ENCODE results near the gene GIGYF2. TPM values are rescaled to one million over a fixed set of nuclear protein-coding genes. Genes with fewer than 3 reads are reported as not detected.
A peak's percentile ranks its signal among the peaks of the same experiment; 100 is the strongest.

The GIGYF2 gene
- total and polyA plus RNA-seq, 2 of the 13 experiments (the other 11 are each of a cell fraction or from before 2014, with no cell fraction given), result 44.9 to 73.5 TPM

GRCh38 chr2:232871835-232872736, 175.0 kb downstream of the GIGYF2 start (continued):
- no peak for TF ChIP-seq USF2 (IDR thresholded peaks at IDR 0.05; ENCODE audit: low read depth, low read length)
- no peak for TF ChIP-seq USF2 (CRISPR knock-in tag; IDR thresholded peaks at IDR 0.05; ENCODE audit: borderline replicate concordance)
- no peak for TF ChIP-seq TRIM24 (CRISPR knock-in tag; IDR thresholded peaks at IDR 0.05)
- TF ChIP-seq AHDC1 (CRISPR knock-in tag; IDR thresholded peaks at IDR 0.05; ENCODE audit: borderline replicate concordance), result no peak
- TF ChIP-seq ZNF331 (CRISPR knock-in tag; IDR thresholded peaks at IDR 0.05), result peak; percentile 66; the same call in 1 of the 2 replicates
- peak; percentile 85 for TF ChIP-seq ZSCAN22 (CRISPR knock-in tag; IDR thresholded peaks at IDR 0.05)
- TF ChIP-seq SALL2 (CRISPR knock-in tag; IDR thresholded peaks at IDR 0.05), result no peak
- TF ChIP-seq CHD4 (IDR thresholded peaks at IDR 0.05; ENCODE audit: borderline replicate concordance, low read length), result no peak
- no peak for TF ChIP-seq SRF (IDR thresholded peaks at IDR 0.05; ENCODE audit: low read depth, low read length)
- TF ChIP-seq ZNF367 (CRISPR knock-in tag; IDR thresholded peaks at IDR 0.05; ENCODE audit: borderline replicate concordance), result no peak
- no peak for TF ChIP-seq ZNF772 (CRISPR knock-in tag; IDR thresholded peaks at IDR 0.05)
- TF ChIP-seq ZSCAN20 (CRISPR knock-in tag; IDR thresholded peaks at IDR 0.05; ENCODE audit: borderline replicate concordance), result 0 out of 2 replicates have a peak, but pooled peaks have one; percentile 40
- peak; percentile 100 for TF ChIP-seq HNRNPL (IDR thresholded peaks at IDR 0.05; ENCODE audit: low read depth, low read length)
- TF ChIP-seq JUN (CRISPR knock-in tag; IDR thresholded peaks at IDR 0.05), result peak; percentile 73
- TF ChIP-seq ZSCAN9 (CRISPR knock-in tag; IDR thresholded peaks at IDR 0.05; ENCODE audit: borderline replicate concordance), result peak; percentile 78
- peak; percentile 10; the same call in 1 of the 2 replicates for TF ChIP-seq ZNF235 (CRISPR knock-in tag; IDR thresholded peaks at IDR 0.05; ENCODE audit: borderline replicate concordance)
- TF ChIP-seq BRD4 (CRISPR knock-in tag; IDR thresholded peaks at IDR 0.05), result peak; percentile 46; the same call in 1 of the 2 replicates
- TF ChIP-seq ZNF138 (CRISPR knock-in tag; IDR thresholded peaks at IDR 0.05; ENCODE audit: low read depth), result no peak
- no peak for TF ChIP-seq TMF1 (CRISPR knock-in tag; IDR thresholded peaks at IDR 0.05; ENCODE audit: low read depth)
- no peak for TF ChIP-seq ZNF160 (CRISPR knock-in tag; IDR thresholded peaks at IDR 0.05)
- TF ChIP-seq CEBPB (IDR thresholded peaks at IDR 0.05; ENCODE audit: borderline replicate concordance, low read depth, low read length), result no peak
- TF ChIP-seq TBL1XR1 (IDR thresholded peaks at IDR 0.05; ENCODE audit: borderline replicate concordance, low read length, partially characterized antibody), result no peak
- peak; percentile 76; the same call in 1 of the 2 replicates for TF ChIP-seq ZNF296 (CRISPR knock-in tag; conservative IDR thresholded peaks at IDR 0.05)
